ENCODE measurements around the gene FAM89A. TPM values are rescaled to one million over a fixed set of nuclear protein-coding genes. Genes with fewer than 3 reads are reported as not detected.

The FAM89A gene
- total RNA-seq, 1 experiment from 2014 or later = 1.5 TPM

GRCh38 chr1:231035799-231036198 is 4.3 kb downstream of the FAM89A start:
- Histone ChIP-seq H4K91ac (ENCODE audit: insufficient read length, low read depth, low read length) (no peak overlapping the region), H2BK15ac (ENCODE audit: low read depth, low read length) (no peak overlapping the region), H3K4me2 (ENCODE audit: insufficient read depth, insufficient read length, low read length) (no peak overlapping the region), H3K23ac (ENCODE audit: insufficient read length, low read depth, low read length) (no peak overlapping the region), H3K23me2 (ENCODE audit: insufficient read length, low read depth, low read length, poor library complexity, severe bottlenecking) (peaks cover 10% of the 10 kb centered on the region), H4K20me1 (ENCODE audit: control insufficient read depth, insufficient read depth, insufficient read length) (no peaks in the 10 kb centered on the region), H2AFZ (ENCODE audit: low read length) (no peak overlapping the region), H3K56ac (ENCODE audit: insufficient read length, low read depth, low read length) (no peak overlapping the region), H4K5ac (ENCODE audit: insufficient read length, low read depth, low read length) (no peak overlapping the region), H3K18ac (ENCODE audit: insufficient read length, low read depth, low read length) (no peak overlapping the region), H3K14ac (ENCODE audit: insufficient read depth, low read length) (no peak overlapping the region), H3K79me2 (ENCODE audit: insufficient read depth, low read length) (no peaks in the 10 kb centered on the region), H2BK12ac (ENCODE audit: insufficient read length, low read depth, low read length) (no peak overlapping the region), H3K27ac (ENCODE audit: insufficient read length, low read depth, low read length) (no peak overlapping the region), H3K79me1 (ENCODE audit: insufficient read depth, low read depth, low read length, poor library complexity, severe bottlenecking) (no peaks in the 10 kb centered on the region), H2BK120ac (ENCODE audit: low read depth, low read length, poor library complexity, severe bottlenecking) (no peak overlapping the region), H2AK5ac (ENCODE audit: insufficient read length, low read length) (no peak overlapping the region), H3K27me3 (ENCODE audit: insufficient read depth, low read length) (peaks cover 33% of the 10 kb centered on the region; the same call in 1 of the 2 replicates), H3K4me1 (ENCODE audit: insufficient read depth, low read length) (no peaks in the 10 kb centered on the region), H3T11ph (ENCODE audit: low read length) (no peak overlapping the region), H2BK5ac (ENCODE audit: insufficient read length, low read length) (no peak overlapping the region), H4K8ac (replicated peaks; ENCODE audit: insufficient read length, low read depth, low read length) (no peak overlapping the region), H3K9me3 (ENCODE audit: control insufficient read depth, low read depth, low read length) (no peaks in the 10 kb centered on the region), H3K4ac (ENCODE audit: low read depth, low read length) (no peak overlapping the region), H3K9ac (ENCODE audit: extremely low read depth, insufficient read length, low read length) (no peak overlapping the region), H2BK20ac (ENCODE audit: low read depth, low read length, poor library complexity, severe bottlenecking) (no peak overlapping the region)
- WGBS (ENCODE audit: extremely low coverage, insufficient read length, low lambda C conversion rate) = no CpG with 5 or more reads among the region's 1 CpG
- Mint-ChIP-seq H3K9me3 (no peaks in the 10 kb centered on the region; a peak in 1 of 5 replicates), H3K4me1 (peaks cover 0 to 3% of the 10 kb centered on the region in 2 experiments; a peak in 2 of 4 replicates), H3K27ac (no peak overlapping the region; a peak in 1 of 7 replicates), H3K4me3 (no peak overlapping the region), H3K36me3 (ENCODE audit: insufficient read depth in 1 of 3, low read depth in 3 of 3) (no peaks in the 10 kb centered on the region), H3K27me3 (ENCODE audit: low read depth) (peaks cover 89% of the 10 kb centered on the region)
- TF ChIP-seq CTCF (conservative IDR thresholded peaks at IDR 0.05) = no peak
- DNase-seq = no peak
